K562 (cell line): Measurements from ENCODE around the gene ZSWIM4. TPM values are rescaled to one million over a fixed set of nuclear protein-coding genes. Genes with fewer than 3 reads are reported as not detected.

Experiments
- ARID2 ChIP-seq: fragments of 450-650 bp; IDR thresholded peaks from 2 replicates; pipeline ENCODE4 v1.6.1; 2017; ENCODE audit warnings: antibody characterized with exemption, mild to moderate bottlenecking
- CBFB ChIP-seq: sonication (generic); formaldehyde crosslinking; IDR thresholded peaks from 2 replicates; pipeline ENCODE4 v1.4.0; 2020; ENCODE audit warnings: mild to moderate bottlenecking, missing genetic modification reagents
- CC2D1A ChIP-seq: fragments of 450-650 bp; IDR thresholded peaks from 2 replicates; pipeline ENCODE4 v1.6.1; 2017; ENCODE audit warnings: mild to moderate bottlenecking
- IRF1 ChIP-seq: sonication (generic); formaldehyde crosslinking; IDR thresholded peaks from 2 replicates; pipeline ENCODE4 v1.8.0; 2022; ENCODE audit warnings: missing genetic modification reagents, mild to moderate bottlenecking, borderline replicate concordance
- MYC ChIP-seq, 2 experiments: fragments of 250-450 bp in 1 of 2; sonication (Bioruptor Pico) in 1 of 2; IDR thresholded peaks; 2 replicates each; pipeline versions ENCODE4 v1.5.1 to v1.6.1; 2012 to 2021; ENCODE audit warnings: low read depth in 2 of 2, borderline replicate concordance in 1 of 2, improper control_type of control experiment in 1 of 2, low read length in 1 of 2, mild to moderate bottlenecking in 1 of 2, moderate library complexity in 1 of 2
- NEUROD1 ChIP-seq: fragments of 150-350 bp; IDR thresholded peaks from 2 replicates; pipeline ENCODE4 v1.6.1; 2014; ENCODE audit warnings: borderline replicate concordance, low read length, low read depth; ENCODE audit not compliant: partially characterized antibody
- NR2C2 ChIP-seq, 2 experiments: fragments of 200-800 bp in 1 of 2; sonication (Bioruptor generic) in 1 of 2; sonication (generic) in 1 of 2; formaldehyde crosslinking in 1 of 2; IDR thresholded peaks; 2 replicates each; pipeline versions ENCODE4 v1.6.1 to v1.8.0; 2016 to 2022; ENCODE audit warnings: mild to moderate bottlenecking in 1 of 2, missing compliant biosample characterization in 1 of 2, missing genetic modification characterization in 1 of 2, missing genetic modification reagents in 1 of 2
- PCBP1 ChIP-seq: fragments of 200-400 bp; formaldehyde crosslinking; IDR thresholded peaks from 2 replicates; pipeline ENCODE4 v1.6.1; 2018; ENCODE audit warnings: mild to moderate bottlenecking, low read depth, low read length; ENCODE audit not compliant: poor library complexity, severe bottlenecking
- PPARD ChIP-seq: fragments of 250-450 bp; sonication (Bioruptor Pico); IDR thresholded peaks from 2 replicates; pipeline ENCODE4 v1.8.0; 2022; ENCODE audit warnings: inconsistent platforms, mild to moderate bottlenecking, moderate library complexity
- RAD21 ChIP-seq, 2 experiments: fragments of 250-450 bp in 1 of 2; fragments of 450-650 bp in 1 of 2; sonication (Bioruptor Pico) in 1 of 2; formaldehyde crosslinking in 1 of 2; IDR thresholded peaks in 1 of 2; conservative IDR thresholded peaks in 1 of 2; 2 replicates each; pipeline versions ENCODE4 v1.4.0 to v1.8.0; 2020 to 2022; ENCODE audit warnings: mild to moderate bottlenecking in 2 of 2, moderate library complexity in 1 of 2
- RB1 ChIP-seq: fragments of 450-650 bp; IDR thresholded peaks from 2 replicates; pipeline ENCODE4 v1.6.1; 2017; ENCODE audit warnings: low read depth, mild to moderate bottlenecking
- RBM39 ChIP-seq: fragments of 200-400 bp; formaldehyde crosslinking; optimal IDR thresholded peaks from 2 replicates; pipeline ENCODE3; 2018; ENCODE audit warnings: low read depth, low read length
- SMARCA5 ChIP-seq: fragments of 450-650 bp; IDR thresholded peaks from 2 replicates; pipeline ENCODE4 v1.6.1; 2016
- YY1 ChIP-seq, 3 experiments: IDR thresholded peaks; 2 replicates each; pipeline ENCODE4 v1.6.1; 2011; ENCODE audit warnings: low read length in 2 of 3, mild to moderate bottlenecking in 2 of 3, moderate library complexity in 2 of 3, borderline replicate concordance in 1 of 3, control low read depth in 1 of 3, low read depth in 1 of 3; ENCODE audit not compliant: insufficient read depth in 3 of 3, insufficient replicate concordance in 2 of 3, control insufficient read depth in 1 of 3, insufficient read length in 1 of 3; ENCODE audit errors: extremely low read depth in 1 of 3
- ZBTB7A ChIP-seq: IDR thresholded peaks from 2 replicates; pipeline ENCODE4 v1.6.1; 2011; ENCODE audit warnings: low read depth, mild to moderate bottlenecking, low read length, moderate library complexity, borderline replicate concordance; ENCODE audit not compliant: control insufficient read depth
- ZNF174 ChIP-seq: fragments of 250-450 bp; sonication (Bioruptor Pico); IDR thresholded peaks from 2 replicates; pipeline ENCODE4 v1.4.0; 2020; ENCODE audit warnings: mild to moderate bottlenecking
- ZNF263 ChIP-seq: sonication (generic); formaldehyde crosslinking; IDR thresholded peaks from 2 replicates; pipeline ENCODE4 v1.8.0; 2022; ENCODE audit warnings: mild to moderate bottlenecking, missing genetic modification reagents, borderline replicate concordance
- ZNF277 ChIP-seq: fragments of 250-450 bp; sonication (Bioruptor Pico); IDR thresholded peaks from 2 replicates; pipeline ENCODE4 v1.8.0; 2022; ENCODE audit warnings: inconsistent platforms, mild to moderate bottlenecking, moderate library complexity, borderline replicate concordance
- polyA plus RNA-seq, 8 experiments: library from polyadenylated mRNA; depleted of rRNA in 4 of 8; stranded (reverse) in 5 of 8; unstranded in 3 of 8; fragments of >200 nt; fragmentation: Nextera tagmentation in 2 of 8; fragmentation: Illumina TruSeq in 1 of 8; extraction: Ambion mirVana in 2 of 8; extraction: Trizol in 1 of 8; gene quantifications; 2 replicates each; pipeline versions ENCODE4 v1.2.1 to v1.2.3, GENCODE V29; 2011 to 2014; ENCODE audit warnings: inconsistent platforms in 1 of 8, missing spikeins in 1 of 8
- total RNA-seq, 7 experiments: library from RNA; depleted of rRNA in 6 of 7; stranded (reverse); fragments of >200 nt in 6 of 7; fragmentation: Illumina TruSeq in 2 of 7; extraction: Trizol in 2 of 7; gene quantifications; 2 replicates each; pipeline versions ENCODE4 v1.2.1 to v1.2.3, GENCODE V29; 2011 to 2021; ENCODE audit warnings: low replicate concordance in 1 of 7

The ZSWIM4 gene
- total and polyA plus RNA-seq, 9 of the 15 experiments (the other 6 are each of a cell fraction or from before 2014, with no cell fraction given): 0.25 to 3.7 (median 0.79) TPM; not detected in 2

GRCh38 chr19:13784731-13785452 lies 10.4 kb upstream of the ZSWIM4 start (continued):
- TF ChIP-seq ZNF263: 0 out of 2 replicates have a peak, but pooled peaks have one; percentile 27
- peak; percentile 44; the same call in 1 of the 2 replicates for TF ChIP-seq ARID2
- TF ChIP-seq ZBTB7A: peak; percentile 96; the same call in 1 of the 2 replicates
- no peak for TF ChIP-seq ZNF277 (CRISPR knock-in tag)
- TF ChIP-seq SMARCA5: 0 out of 2 replicates have a peak, but pooled peaks have one; percentile 14
- TF ChIP-seq YY1 (IDR thresholded peaks at IDR 0.05; ENCODE audit: borderline replicate concordance in 1 of 3, control insufficient read depth in 1 of 3, extremely low read depth in 1 of 3, insufficient read depth in 3 of 3, insufficient read length in 1 of 3, insufficient replicate concordance in 2 of 3, low read depth in 1 of 3, low read length in 2 of 3): no peak
- no peak for TF ChIP-seq PCBP1
- TF ChIP-seq NEUROD1: no peak
- no peak for TF ChIP-seq RBM39
- TF ChIP-seq MYC (IDR thresholded peaks at IDR 0.05; ENCODE audit: low read depth, low read length): no peak
- no peak for TF ChIP-seq MYC (CRISPR knock-in tag; IDR thresholded peaks at IDR 0.05; ENCODE audit: borderline replicate concordance, low read depth)
- no peak for TF ChIP-seq ZNF174 (CRISPR knock-in tag)
- TF ChIP-seq RAD21 (CRISPR knock-in tag; conservative IDR thresholded peaks at IDR 0.05 in 1 of 2, IDR thresholded peaks at IDR 0.05 in 1 of 2): peak; percentile 79 to 80
- TF ChIP-seq IRF1 (CRISPR knock-in tag): no peak
- TF ChIP-seq RB1: peak; percentile 44; the same call in 1 of the 2 replicates
- TF ChIP-seq CC2D1A: peak; percentile 76; the same call in 1 of the 2 replicates
- TF ChIP-seq PPARD (CRISPR knock-in tag): no peak
- no peak for TF ChIP-seq NR2C2 (CRISPR knock-in tag; IDR thresholded peaks at IDR 0.05)
- no peak for TF ChIP-seq NR2C2 (tag; IDR thresholded peaks at IDR 0.05)
- TF ChIP-seq CBFB (CRISPR knock-in tag): no peak
